Fibroblast of lung (primary cell): ENCODE data around the gene CTRL. TPM values are rescaled to one million over a fixed set of nuclear protein-coding genes. Genes with fewer than 3 reads are reported as not detected.

Experiments
- DNase-seq, 2 donors: peaks; one replicate each; pipeline versions ENCODE4 v3.0.0 to v3.0.0-alpha.2; 2010; ENCODE audit warnings: low read depth in 2 of 2
- H2AFZ ChIP-seq: 2 replicates; pipeline ENCODE4 v1.5.1; 2012; ENCODE audit warnings: low read length, control low read depth, inconsistent platforms
- H3K27ac ChIP-seq: 2 replicates; pipeline ENCODE4 v1.5.1; 2011; ENCODE audit warnings: low read length, control low read depth; ENCODE audit not compliant: insufficient read depth
- H3K27me3 ChIP-seq: 2 replicates; pipeline ENCODE4 v1.5.1; 2011; ENCODE audit warnings: mild to moderate bottlenecking, low read length; ENCODE audit not compliant: control insufficient read depth, insufficient read depth
- H3K36me3 ChIP-seq: 2 replicates; pipeline ENCODE4 v1.5.1; 2011; ENCODE audit warnings: low read length; ENCODE audit not compliant: control insufficient read depth, insufficient read depth
- H3K4me1 ChIP-seq: 2 replicates; pipeline ENCODE4 v1.5.1; 2011; ENCODE audit warnings: low read length; ENCODE audit not compliant: control insufficient read depth, insufficient read depth; ENCODE audit errors: extremely low read depth
- H3K4me2 ChIP-seq: 2 replicates; pipeline ENCODE4 v1.5.1; 2011; ENCODE audit warnings: low read length, control low read depth; ENCODE audit not compliant: insufficient read depth; ENCODE audit errors: extremely low read depth
- H3K4me3 ChIP-seq, 4 experiments: fragments of 200-600 bp in 1 of 4; sonication (generic) in 1 of 4; replicated peaks in 1 of 4; 2 replicates each; pipeline ENCODE4 v1.5.1; 2011 to 2016; ENCODE audit warnings: low read length in 4 of 4, low read depth in 3 of 4, mild to moderate bottlenecking in 3 of 4, control low read depth in 2 of 4, inconsistent platforms in 1 of 4, mixed read lengths in 1 of 4; ENCODE audit not compliant: insufficient read depth in 1 of 4; ENCODE audit errors: control extremely low read depth in 1 of 4
- H3K79me2 ChIP-seq: 2 replicates; pipeline ENCODE4 v1.5.1; 2012; ENCODE audit warnings: mild to moderate bottlenecking, low read length, inconsistent platforms; ENCODE audit not compliant: control insufficient read depth, insufficient read depth
- H3K9ac ChIP-seq: 2 replicates; pipeline ENCODE4 v1.5.1; 2011; ENCODE audit warnings: mild to moderate bottlenecking, low read length, control low read depth; ENCODE audit not compliant: insufficient read depth
- H3K9me3 ChIP-seq: 2 replicates; pipeline ENCODE4 v1.5.1; 2012; ENCODE audit warnings: low read depth, low read length; ENCODE audit not compliant: control insufficient read depth, insufficient read depth
- H4K20me1 ChIP-seq: 2 replicates; pipeline ENCODE4 v1.5.1; 2011; ENCODE audit warnings: low read length; ENCODE audit not compliant: control insufficient read depth, insufficient read depth; ENCODE audit errors: extremely low read depth
- CTCF ChIP-seq, 2 donors: IDR thresholded peaks in 1 of 2; conservative IDR thresholded peaks in 1 of 2; 1 replicate in 1 of 2; 2 replicates in 1 of 2; pipeline ENCODE4 v1.5.1; 2011 to 2012; ENCODE audit warnings: low read length in 2 of 2, control low read depth in 1 of 2, inconsistent platforms in 1 of 2, low read depth in 1 of 2, mild to moderate bottlenecking in 1 of 2
- EZH2 ChIP-seq: IDR thresholded peaks from 2 replicates; pipeline ENCODE4 v1.5.1; 2012; ENCODE audit warnings: low read length, control low read depth, mild to moderate bottlenecking; ENCODE audit errors: missing control alignments
- polyA plus RNA-seq, 2 donors: library from polyadenylated mRNA; depleted of rRNA in 1 of 2; stranded (reverse) in 1 of 2; unstranded in 1 of 2; fragments of >200 nt; gene quantifications; 2 replicates each; pipeline ENCODE4 v1.2.1, GENCODE V29; 2011 to 2012; ENCODE audit warnings: missing spikeins in 1 of 2
- total RNA-seq: library from RNA; depleted of rRNA; stranded (reverse); fragments of >200 nt; gene quantifications from 2 replicates; pipeline ENCODE4 v1.2.1, GENCODE V29; 2014

CTRL gene
- total and polyA plus RNA-seq, 2 donors (not counting 1 experiment from before 2014, with no cell fraction given) = 0.14 to 0.33 TPM

- Histone ChIP-seq H2AFZ (no peak overlapping the region), H3K79me2 (peaks cover 84% of the 10 kb centered on the region), H3K36me3 (peaks cover 27% of the 10 kb centered on the region), H3K27ac (no peak overlapping the region), H3K4me2 (no peak overlapping the region), H3K27me3 (no peaks in the 10 kb centered on the region), H3K9ac (no peak overlapping the region), H3K4me1 (peaks cover 41% of the 10 kb centered on the region), H3K4me3 (no peak overlapping the region), H4K20me1 (no peaks in the 10 kb centered on the region), H3K9me3 (no peaks in the 10 kb centered on the region)
- no peak for DNase-seq
- TF ChIP-seq CTCF (conservative IDR thresholded peaks at IDR 0.05 in 1 of 2, IDR thresholded peaks at IDR 0.05 in 1 of 2; ENCODE audit: low read depth in 1 of 2, low read length in 2 of 2) = no peak
- TF ChIP-seq EZH2 = no peak
Observed at GRCh38 chr16:67963662-67964321, 32.1 kb upstream of the CTRL start.

GRCh38 chr16:67963292-67963661, 31.6 kb upstream of the CTRL start:
- TF ChIP-seq CTCF (conservative IDR thresholded peaks at IDR 0.05 in 1 of 2, IDR thresholded peaks at IDR 0.05 in 1 of 2; ENCODE audit: low read depth in 1 of 2, low read length in 2 of 2) (no peak), EZH2 (no peak)
- no peaks in the 10 kb centered on the region for H3K9me3 ChIP-seq
- no peaks in the 10 kb centered on the region for H4K20me1 ChIP-seq
- H3K4me2 ChIP-seq = no peak overlapping the region
- DNase-seq = no peak
- H3K27ac ChIP-seq = no peak overlapping the region
- H3K9ac ChIP-seq = no peak overlapping the region
- peaks cover 89% of the 10 kb centered on the region for H3K79me2 ChIP-seq
- H3K27me3 ChIP-seq = no peaks in the 10 kb centered on the region
- H3K36me3 ChIP-seq = peaks cover 32% of the 10 kb centered on the region
- H3K4me1 ChIP-seq = peaks cover 40% of the 10 kb centered on the region
- H2AFZ ChIP-seq = no peak overlapping the region
- H3K4me3 ChIP-seq = no peak overlapping the region

- Histone ChIP-seq H2AFZ (no peak overlapping the region), H3K27me3 (no peaks in the 10 kb centered on the region), H3K36me3 (peaks cover 38% of the 10 kb centered on the region), H3K4me1 (peaks cover 39% of the 10 kb centered on the region), H3K9me3 (no peaks in the 10 kb centered on the region), H3K9ac (no peak overlapping the region), H3K4me3 (no peak overlapping the region), H3K4me2 (no peak overlapping the region), H4K20me1 (no peaks in the 10 kb centered on the region), H3K79me2 (peaks cover 79% of the 10 kb centered on the region), H3K27ac (no peak overlapping the region)
- DNase-seq = no peak
- no peak for TF ChIP-seq EZH2
- no peak for TF ChIP-seq CTCF (conservative IDR thresholded peaks at IDR 0.05 in 1 of 2, IDR thresholded peaks at IDR 0.05 in 1 of 2; ENCODE audit: low read depth in 1 of 2, low read length in 2 of 2)
Observed at GRCh38 chr16:67962135-67962534, 30.5 kb upstream of the CTRL start.
